ENCODE results near the gene CAMK2B.

DNA sequence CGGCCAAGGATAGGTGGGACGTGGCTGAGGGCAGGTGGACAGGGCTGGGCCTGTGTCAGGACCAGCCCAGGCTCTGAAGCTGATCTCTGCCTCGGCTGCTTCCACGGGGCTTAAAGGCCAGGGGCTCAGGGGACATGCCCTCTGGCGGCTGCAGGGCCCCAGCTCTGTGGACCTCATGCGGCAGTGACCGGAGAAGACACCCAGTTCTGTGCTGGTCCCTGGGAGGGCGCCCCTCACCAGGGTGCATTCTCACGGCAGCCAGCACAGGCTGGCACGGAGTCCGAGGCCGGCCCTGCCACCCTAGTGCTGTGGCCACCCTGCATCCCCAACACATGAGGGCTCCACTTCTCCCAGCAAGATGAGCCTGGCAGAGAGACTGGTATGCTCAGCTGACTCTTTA lies 94.3 kb downstream of the CAMK2B start:
- TF ChIP-seq, protein P1, sequence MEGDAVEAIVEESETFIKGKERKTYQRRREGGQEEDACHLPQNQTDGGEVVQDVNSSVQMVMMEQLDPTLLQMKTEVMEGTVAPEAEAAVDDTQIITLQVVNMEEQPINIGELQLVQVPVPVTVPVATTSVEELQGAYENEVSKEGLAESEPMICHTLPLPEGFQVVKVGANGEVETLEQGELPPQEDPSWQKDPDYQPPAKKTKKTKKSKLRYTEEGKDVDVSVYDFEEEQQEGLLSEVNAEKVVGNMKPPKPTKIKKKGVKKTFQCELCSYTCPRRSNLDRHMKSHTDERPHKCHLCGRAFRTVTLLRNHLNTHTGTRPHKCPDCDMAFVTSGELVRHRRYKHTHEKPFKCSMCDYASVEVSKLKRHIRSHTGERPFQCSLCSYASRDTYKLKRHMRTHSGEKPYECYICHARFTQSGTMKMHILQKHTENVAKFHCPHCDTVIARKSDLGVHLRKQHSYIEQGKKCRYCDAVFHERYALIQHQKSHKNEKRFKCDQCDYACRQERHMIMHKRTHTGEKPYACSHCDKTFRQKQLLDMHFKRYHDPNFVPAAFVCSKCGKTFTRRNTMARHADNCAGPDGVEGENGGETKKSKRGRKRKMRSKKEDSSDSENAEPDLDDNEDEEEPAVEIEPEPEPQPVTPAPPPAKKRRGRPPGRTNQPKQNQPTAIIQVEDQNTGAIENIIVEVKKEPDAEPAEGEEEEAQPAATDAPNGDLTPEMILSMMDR (conservative IDR thresholded peaks at IDR 0.05; ENCODE audit: low read depth, low read length): no peak
- no peak for TF ChIP-seq EZH2 (IDR thresholded peaks at IDR 0.05; ENCODE audit: borderline replicate concordance, low read depth, low read length, poor library complexity, severe bottlenecking)
